GM21447 (cell line): Measurements from ENCODE around the gene MRNIP.

Experiments used
- ATAC-seq: cut with Tn5 transposase; IDR thresholded peaks from one replicate; pipeline ENCODE4 v1.9.1; 2021; ENCODE audit not compliant: unreplicated experiment

The MRNIP gene

GRCh38 chr5:179889885-179890284 is 31.3 kb upstream of the MRNIP start:
- ATAC-seq: no peak

DNA sequence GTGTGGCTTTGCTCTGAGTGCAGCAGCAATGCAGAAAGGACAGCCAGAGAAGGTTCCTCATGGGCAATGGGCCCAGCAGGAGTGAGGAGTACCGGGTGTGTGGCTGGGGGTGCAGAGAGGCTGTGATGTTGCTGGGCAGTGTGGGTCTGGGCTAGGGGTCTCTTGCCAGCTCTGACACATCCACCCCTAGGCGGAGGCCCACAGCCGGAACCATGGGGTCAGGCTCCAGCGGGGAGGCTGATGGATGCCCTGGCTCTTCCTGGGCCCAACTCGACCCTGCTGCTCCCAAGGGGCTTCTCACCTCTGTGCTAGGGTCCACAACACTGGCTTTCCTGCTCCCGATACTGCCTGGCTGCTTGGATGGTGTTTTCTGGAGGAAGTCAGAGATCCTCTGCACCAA is 29.2 kb upstream of the MRNIP start:
- no peak for ATAC-seq

DNA sequence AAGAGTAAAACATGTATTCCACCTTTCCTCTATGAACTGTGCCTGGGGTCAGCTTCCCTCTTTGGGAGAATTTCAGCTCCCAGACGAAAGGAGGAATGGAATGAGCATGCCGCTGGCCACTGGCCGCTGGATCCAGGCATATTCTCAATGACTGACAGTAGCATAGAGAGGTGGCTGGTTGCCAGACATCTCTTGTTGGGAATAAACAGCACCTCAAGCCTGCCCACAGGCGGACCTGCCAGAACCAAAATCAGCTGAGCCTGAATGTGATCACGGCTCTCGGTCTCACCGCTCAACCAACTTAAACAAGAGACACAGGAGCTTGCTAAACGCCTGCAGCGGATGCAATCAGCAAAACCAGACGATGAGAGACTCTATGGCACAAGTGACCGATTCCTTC is 28.5 kb upstream of the MRNIP start:
- ATAC-seq: no peak

GRCh38 chr5:179886190-179886911 is 27.7 kb upstream of the MRNIP start:
- no peak for ATAC-seq

DNA sequence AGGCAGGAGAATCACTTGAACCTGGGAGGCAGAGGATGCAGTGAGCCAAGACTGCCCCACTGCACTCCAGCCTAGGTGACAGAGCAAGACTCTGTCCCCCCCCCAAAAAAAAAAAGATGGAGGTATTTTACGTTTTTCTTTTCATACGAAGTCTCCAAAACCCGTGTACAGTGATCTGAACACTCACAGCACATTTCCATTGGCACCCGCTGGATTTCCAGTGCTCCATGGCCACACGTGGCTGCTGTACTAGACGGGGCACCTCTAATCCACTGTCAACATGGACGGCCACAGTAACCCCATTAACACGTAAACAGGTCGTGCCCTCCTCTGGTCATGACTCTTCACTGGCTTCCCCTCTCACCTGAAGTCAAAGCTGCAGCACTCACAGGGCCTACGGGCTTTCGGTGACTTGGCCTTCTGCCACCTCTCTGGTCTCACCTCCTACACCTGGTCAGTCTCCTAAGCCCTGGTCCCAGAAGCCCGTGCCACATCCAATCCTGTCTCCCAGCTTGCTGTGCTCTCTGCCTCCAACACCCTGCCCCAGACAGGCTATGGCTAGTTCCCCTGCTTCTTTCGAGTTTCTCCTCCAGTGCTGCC is 27.0 kb upstream of the MRNIP start:
- no peak for ATAC-seq

DNA sequence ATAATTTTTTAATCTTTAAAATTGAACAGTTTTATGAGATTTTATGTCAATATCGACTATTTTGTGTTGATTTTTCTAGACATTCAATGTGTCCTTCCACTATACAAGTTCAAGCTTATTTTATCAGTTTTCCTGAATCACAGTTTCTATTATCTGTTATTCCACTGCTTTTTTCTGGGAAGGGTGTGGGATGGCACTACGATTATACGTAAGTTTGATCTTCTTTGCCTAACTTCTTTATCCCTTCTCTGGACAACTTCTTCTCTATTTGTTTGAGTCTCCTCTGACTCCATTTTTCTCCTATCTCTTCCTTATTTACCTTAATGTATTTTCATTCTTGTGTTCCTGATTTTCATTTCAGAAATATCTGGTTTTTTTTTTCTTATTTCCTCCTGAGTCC is 24.5 kb upstream of the MRNIP start:
- no peak for ATAC-seq

- no peak for ATAC-seq
Observed at GRCh38 chr5:179882338-179882737, 23.7 kb upstream of the MRNIP start.

DNA sequence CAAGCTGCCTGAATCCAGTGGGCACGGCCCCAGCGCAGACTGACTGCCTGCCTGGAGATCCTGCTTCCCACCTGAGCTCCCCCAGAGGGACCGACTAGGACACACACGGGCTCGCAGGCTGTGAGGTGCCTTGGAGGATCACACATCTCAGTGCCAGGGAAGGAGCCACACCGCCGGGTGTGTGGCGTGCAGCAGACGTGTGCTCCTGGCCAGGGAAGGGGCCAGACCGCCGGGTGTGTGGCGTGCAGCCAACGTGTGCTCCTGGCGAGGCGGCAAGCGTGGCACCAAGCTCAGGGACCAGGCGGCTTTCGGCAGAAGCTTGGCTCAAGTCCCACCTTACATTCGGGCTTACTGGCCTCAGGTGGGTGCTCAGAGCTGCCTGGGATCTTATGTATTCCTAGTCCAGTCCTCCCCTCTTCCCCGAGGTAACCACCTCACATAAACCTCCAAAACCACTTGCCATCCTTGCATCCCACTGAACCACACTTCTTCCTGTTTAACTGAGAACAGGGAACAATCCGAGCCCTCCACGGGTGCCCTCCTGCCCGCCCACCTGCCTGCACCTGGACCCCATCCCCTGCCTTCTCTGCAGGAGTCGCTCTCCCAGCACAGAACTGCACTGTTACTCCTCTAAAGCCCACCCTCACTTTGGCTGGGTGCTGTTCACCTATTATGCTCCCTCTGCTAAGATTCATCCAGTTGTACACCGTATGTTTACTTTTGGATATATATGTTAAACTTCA is 22.4 kb upstream of the MRNIP start:
- no peak for ATAC-seq

DNA sequence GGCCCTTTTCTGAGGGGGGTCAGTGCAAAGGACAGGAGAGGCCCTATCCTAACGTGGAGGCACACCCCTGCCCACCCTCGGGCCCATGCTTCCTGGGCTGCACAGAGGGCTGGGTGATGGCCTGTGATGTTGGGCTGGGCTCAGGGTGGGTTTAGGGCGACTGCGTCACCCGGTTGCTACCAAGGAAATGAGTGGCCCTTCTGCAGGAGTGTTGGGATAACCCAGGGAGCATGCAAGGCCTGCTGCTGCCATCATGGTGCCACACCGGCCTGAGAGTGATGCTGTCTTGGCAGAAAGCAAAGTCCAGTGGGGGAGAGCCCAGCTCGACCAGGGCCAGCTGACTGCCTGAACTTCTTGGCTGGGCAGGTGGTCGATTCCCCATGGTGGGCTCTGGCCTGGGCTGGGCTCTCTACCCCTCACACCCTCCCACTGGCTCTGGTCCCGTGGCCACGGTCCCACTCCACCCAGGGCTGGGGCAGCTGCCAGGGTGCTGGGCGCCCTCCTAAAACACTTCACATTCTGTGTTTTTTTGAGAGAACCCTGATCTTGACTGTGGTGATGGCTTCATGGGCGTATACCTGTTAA is 21.5 kb upstream of the MRNIP start:
- ATAC-seq: no peak

DNA sequence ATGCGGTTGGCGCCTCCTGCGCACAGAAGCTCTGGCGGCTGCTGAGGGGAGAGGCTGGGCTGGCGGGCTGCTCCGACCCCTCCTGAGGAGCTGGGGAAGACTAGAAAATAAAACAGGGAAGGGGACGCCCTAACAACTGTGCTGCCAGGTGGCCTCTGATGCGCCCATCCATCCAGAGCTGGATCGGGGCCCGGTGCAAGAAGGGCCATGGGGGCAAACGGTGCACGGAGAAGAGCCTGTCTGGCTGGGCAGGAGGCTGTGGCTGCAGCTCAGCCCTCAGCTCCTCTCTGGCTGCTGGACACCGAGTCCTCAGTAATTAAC is 21.0 kb upstream of the MRNIP start:
- ATAC-seq: no peak

DNA sequence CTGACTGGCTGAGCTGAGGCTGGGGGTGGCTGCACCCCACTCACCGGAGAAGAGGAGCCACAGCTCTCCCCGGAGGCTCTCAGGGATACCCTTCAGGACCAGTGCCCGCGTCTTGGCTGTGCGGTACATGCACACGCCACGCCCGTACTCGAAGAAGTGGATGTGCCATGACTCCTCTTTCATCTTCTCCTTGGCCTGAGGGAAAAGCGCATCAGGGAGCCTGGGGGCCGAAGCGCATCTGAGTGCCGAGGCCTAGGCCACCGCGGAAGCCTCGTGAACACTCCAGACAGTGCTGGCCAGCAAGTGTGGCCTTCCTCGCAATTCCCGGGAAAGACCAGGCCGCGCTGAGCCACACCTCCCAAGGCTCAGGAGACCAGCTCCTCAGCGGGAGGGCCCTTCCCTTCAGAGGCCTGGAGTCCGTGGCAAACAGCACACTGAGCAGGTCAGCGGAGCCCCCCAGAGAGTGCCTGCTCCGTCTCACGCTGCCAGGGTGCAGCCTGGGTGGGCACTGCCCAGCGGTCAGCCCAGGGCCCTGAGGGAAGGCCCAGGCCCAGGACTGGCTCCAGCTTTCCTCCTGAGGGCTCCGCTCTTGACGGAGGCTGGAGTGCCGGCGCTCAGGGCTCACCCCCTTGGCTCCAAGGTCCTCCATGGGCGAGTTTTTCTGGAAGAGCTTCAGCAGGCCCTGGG is 20.5 kb upstream of the MRNIP start:
- ATAC-seq: no peak

DNA sequence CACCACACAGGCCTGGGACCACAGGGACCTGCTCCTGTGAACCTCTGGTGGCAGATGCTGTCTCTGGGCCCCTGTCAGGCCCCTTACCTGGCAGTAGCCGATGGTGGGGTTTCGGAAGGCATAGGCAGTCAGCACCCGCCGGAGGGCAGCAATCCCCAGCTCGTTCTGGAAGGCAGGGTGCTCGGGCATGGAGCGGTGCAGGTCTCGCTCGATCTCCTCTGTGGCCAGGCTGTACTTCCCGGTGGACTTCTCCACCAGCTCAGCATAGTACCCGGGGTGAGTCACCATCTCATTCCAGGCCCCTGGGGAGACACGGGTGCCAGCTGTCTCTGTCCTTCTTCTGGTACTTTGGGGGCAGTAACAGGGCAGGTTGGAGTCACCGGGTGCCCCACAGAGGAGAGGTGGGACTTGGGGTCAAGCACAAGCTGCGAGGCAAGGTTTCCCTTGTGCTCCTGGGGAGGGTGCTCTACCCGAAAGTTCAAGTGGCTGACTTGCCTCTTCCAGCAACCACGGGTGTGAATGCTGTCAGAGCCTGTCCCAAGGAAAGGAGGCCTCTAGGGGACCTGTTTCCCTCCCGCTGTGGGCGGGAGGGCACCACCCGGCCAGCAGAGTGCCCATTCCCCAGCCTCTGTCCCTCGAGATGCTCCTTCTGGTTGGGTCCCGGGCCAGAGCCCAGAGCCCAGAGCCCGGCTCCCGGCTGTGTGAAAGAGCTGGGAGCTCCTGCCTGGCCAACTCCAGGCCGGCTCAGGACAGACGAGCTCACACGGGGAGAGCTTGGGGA is 19.8 kb upstream of the MRNIP start:
- no peak for ATAC-seq

- ATAC-seq: no peak
Observed at GRCh38 chr5:179876610-179876952, 18.0 kb upstream of the MRNIP start.

DNA sequence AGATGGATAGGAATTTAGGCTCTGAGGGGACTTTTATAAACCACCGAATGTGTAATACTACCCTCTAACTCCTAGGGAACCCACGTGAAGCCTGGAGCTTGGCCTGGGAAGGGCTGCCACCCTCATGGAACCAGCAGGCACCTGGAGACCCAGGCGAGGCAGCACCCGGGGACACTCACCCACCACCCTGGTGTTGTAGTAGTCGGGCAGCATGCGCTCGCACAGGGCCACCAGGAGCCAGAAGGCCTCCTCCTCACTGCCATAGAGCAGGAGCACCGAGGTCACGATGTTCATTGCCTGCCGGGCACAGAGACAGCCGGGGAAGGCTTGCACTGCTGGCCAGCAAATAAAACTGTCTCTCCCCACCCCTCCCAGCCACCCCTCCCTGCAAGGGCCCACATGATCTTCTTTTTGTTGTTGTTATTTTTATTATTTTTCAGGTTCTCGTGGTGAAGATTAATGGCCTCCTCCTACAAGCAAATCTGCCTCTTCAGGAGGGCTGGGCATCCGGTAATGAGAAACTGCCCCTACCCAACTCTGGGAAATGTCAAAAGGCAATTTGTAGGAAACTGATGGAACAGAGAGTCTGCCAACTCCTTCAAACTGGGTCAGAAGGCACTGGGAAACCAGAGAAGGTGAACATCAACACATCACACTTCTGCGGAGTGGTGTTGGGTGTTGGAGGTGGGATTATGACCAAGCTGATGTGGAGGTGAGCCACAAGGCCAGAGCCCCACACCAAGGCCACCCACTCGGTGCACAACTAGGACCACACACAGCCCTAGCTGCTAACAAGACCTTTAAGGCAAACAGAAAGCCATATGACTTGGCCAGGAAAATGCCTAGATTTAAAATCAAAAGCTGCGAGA is 17.4 kb upstream of the MRNIP start:
- no peak for ATAC-seq

- no peak for ATAC-seq
Observed at GRCh38 chr5:179874536-179875292, 16.1 kb upstream of the MRNIP start.

GRCh38 chr5:179874136-179874535 is 15.5 kb upstream of the MRNIP start:
- ATAC-seq: no peak

- ATAC-seq: no peak
Observed at GRCh38 chr5:179873588-179874110, 15.0 kb upstream of the MRNIP start.

- no peak for ATAC-seq
Observed at GRCh38 chr5:179872828-179873575, 14.4 kb upstream of the MRNIP start.
